Head of caudate nucleus (tissue), 42 donors: ENCODE data around the gene DPP8.
"Not testable (repeated sequence)": the region's sequence is repeated elsewhere in the genome, so short reads cannot be mapped to it uniquely, and the experiment has no call there.

ENCODE experiments used
- DNase-seq, 42 donors: peaks; one replicate each; pipeline versions ENCODE4 v3.0.0 to v3.0.0-alpha.2; 2020 to 2021; ENCODE audit warnings: mixed read lengths in 7 of 42
- intact Hi-C: fragments of 100-400 bp; cut with DNase I; formaldehyde crosslinking; loops from one replicate; pipeline ENCODE4 v1.15.0; 2022

Gene DPP8

DNA sequence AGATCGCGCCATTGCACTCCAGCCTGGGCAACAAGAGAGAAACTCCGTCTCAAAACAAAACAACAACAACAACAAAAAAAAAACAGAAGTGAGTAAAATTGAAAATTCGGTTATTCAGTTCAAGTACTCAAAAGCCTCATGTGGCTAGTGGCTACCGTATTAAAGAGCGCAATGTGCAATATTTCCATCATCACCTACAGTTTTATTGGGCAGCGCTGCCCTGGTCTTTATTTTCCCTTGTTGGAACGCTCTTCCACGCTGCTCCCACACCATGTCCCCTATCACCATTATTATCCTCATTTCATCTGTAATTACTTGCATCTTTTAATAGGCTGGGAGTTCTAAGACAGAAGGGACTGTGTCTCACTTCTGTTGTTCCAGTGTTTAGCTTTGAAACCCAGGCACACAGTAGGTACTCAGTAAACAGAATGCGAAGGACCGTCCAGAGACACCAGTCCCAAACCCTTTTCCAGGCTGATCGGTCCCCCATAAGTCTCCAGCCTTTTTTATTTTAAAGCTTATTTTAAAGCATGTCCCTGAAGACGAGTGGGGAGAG is 12.4 kb upstream of the DPP8 start:
- DNase-seq = peak in 1 of 42 donors; percentile 31
- intact Hi-C loops = loop anchor here (10.0 kb wide), 1 partner anchor 65 kb away; no protein-coding TSS in a partner anchor

DNA sequence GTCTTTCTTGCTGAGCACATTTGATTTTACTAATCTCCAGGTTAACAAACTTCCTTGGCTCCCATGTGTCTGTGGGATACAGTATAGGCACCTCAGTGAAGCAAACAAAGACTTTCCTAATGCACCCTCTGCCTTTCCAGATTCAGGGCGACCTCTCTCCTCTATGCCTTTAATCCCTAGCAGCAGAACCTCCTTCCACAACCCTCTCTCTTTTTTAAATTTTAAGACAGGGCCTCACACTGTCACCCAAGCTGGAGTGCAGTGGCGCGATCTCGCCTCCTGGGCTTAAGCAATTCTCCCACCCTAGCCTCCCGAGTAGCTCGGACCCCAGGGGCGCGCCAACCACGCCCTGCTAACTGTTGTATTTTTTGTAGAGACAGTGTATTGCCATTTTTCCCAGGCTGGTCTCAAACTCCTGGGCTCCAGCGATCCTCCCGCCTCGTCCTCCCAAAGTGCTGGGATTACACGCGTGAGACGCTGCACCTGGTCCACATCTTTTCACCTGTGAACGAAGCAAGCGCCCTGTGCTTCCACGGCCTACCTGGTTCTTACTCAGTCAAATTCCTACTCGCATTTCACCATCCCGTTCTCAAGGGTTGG is 11.1 kb upstream of the DPP8 start:
- intact Hi-C loops = no loop called here
- DNase-seq = peak in 1 of 42 donors; percentile 27

DNA sequence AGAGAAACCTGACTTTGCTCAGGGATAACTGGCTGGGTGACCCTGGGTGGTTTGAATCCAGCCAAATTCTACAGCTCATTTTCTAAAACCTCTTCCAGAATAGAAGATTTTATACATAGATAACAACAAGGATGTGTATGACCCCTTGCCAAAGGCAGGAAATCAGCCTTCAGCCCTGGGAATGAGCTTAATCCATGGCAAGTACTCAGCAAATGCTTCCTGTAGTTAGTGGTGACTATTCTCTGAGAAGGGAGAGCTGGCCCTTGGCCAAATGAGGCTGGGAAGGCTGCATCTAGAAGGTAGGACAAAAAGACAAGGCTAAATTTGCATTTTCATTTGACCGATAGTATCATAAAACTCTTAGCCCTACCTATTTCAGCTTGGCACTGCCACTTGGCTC is 8.1 kb upstream of the DPP8 start:
- peak in 14 of 42 donors; percentile 7 to 70 (median 30) for DNase-seq
- intact Hi-C loops = no loop called here

- DNase-seq = peak in 1 of 42 donors; percentile 12
- intact Hi-C loops = no loop called here
Measured at GRCh38 chr15:65524226-65524625, 6.7 kb upstream of the DPP8 start.

DNA sequence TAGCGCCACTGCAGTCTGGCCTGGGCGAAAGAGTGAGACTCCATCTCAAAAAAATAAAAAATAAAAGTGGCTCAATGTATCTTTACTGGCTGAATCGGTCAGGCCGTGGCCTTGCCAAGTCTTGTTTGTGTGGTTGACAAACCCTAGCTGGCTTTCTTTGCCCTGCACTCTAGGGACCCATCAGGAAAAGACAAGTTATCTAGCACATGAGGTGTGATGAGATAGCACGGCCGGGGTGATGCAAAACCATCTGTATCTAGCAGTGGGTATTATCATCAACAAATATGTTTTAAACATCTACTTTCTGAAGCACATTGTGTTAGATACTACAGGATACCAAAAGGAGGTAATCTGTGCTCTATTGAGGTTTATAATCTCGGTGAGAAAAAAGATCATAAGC is 3.9 kb upstream of the DPP8 start:
- intact Hi-C loops = no loop called here
- DNase-seq = peak in 1 of 42 donors; percentile 22

DNA sequence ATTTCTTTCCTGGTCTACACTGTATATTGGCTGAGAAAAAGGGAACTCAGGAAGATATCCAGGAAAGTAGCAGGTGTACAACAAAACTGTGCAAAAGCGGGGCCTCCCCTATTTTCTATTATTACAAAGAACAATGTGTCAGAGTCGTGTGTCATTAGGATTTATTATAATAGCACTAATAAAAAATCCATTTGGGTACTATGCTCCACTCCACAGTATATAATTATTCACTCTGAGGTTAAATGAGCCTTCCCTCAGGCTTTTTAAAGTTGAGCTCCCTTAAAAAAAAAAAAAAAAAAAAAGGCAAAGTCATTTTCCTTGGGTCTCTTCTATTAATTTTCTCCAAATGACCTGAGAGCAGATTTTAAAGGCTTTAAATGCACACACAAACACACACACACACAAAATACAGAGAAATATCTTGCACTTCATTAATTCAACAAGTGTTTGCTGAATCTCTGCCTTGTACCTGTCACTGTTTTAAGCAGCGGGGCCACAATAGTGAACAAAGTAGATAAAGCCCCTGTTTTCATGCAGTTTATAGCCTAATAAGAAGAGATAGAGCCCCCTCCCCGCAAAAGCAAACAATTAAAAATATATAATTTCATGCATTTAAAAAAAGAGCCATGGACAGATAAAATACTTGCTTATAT is 1.3 kb upstream of the DPP8 start:
- no peak for DNase-seq
- intact Hi-C loops = no loop called here

DNA sequence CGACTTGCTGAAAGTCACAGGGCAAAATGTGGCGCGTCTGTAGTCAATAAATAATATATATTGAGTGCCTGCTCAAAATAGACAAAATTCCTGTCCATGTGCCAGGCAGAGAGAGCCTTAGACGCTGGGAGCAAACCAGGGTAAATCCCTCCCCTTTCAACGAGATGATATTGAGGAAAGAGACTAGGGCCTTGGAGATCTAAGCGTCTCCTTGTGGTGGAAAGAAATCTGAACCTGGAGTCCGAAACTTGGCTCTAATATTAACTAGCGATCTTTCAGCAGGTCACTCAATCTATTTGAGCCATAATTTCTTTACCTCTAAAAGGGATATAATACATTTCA is 348 bp upstream of the DPP8 start:
- DNase-seq = no peak
- intact Hi-C loops = no loop called here

DNA sequence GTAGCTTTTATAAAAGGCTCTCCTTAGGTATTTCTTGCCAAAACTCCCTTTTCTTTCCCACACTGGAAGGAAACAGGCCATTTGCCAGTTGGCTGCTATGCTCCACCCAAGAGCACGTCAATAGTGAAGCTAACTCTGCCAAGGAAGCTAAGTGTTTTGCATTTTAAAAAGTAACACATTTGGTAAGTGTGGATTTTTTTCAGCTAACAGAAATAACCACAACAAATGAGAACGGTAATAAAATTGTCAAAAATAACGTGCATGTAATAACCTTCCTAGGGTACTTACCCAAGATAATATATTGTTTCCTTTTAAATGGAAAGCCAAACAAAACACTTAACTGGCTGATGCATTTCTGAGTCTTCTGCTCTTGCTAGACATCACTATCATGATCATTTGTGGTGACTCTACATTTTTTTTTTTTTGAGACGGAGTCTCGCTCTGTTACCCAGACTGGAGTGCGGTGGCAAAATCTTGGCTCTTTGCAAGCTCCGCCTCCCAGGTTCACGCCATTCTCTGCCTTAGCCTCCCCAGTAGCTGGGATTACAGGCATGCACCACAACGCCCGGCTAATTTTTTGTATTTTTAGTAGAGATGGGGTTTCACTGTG is 4.6 kb downstream of the DPP8 start:
- DNase-seq = peak in 22 of 42 donors; percentile 19 to 67 (median 38)
- intact Hi-C loops = no loop called here

DNA sequence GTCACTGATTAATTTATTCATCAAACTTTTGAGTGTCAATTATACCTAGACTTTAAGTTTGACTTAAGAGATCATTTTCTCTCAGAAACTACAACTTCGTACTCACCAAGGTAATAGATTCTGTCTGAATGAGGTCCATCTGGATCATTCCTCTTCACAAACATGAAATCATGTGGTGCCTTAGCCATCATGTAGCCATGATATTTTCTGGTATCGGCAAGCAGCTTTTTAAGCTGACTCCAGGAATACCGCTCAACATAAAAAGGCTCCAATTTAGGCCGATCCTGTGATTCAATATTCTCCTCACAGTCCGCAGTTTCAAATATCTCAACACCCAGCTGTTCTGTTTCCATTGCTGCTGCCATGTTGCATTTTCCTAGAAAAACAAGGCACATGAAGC is 5.3 kb downstream of the DPP8 start:
- peak in 1 of 42 donors; percentile 22 for DNase-seq
- intact Hi-C loops = no loop called here

DNA sequence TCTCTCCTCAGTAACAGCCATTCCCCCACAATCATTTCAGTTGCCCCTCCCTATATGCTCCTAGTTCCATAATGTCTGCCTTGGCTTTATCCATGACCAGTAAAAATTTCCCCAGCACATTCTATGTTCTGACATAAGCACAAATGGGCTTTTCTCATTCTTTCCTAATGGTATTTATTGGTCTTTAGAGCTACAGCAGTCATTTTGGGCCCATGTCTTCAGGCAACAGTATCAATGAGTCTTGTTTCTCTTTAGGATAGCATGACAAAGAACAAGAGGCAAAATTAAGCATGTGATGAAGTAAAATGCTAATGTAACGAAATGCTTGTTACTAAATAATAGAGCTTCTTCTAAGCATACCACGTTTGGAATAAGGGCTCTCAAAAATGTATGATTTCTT is 8.2 kb downstream of the DPP8 start:
- DNase-seq = peak in 1 of 42 donors; percentile 1
- intact Hi-C loops = no loop called here

- DNase-seq = no peak
- intact Hi-C loops = no loop called here
Measured at GRCh38 chr15:65494076-65494475, 23.4 kb downstream of the DPP8 start.

- intact Hi-C loops = no loop called here
- DNase-seq = no peak
Measured at GRCh38 chr15:65484876-65485275, 32.6 kb downstream of the DPP8 start.

DNA sequence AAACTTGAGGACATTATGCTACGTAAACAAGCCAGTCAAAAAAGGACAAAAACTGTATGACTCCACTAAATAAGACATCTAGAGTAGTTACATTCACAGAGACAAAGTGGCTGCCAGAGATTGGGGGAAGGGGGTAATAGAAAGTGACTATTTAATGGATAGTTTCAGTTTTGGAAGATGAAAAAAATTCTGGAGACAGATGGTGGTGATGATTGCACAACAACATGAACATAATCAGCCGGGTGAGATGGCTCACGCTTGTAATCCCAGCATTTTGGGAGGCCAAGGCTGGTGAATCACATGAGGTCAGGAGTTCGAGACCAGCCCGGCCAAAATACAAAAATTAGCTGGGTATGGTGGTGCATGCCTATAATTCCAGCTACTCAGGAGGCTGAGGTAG is 40.6 kb downstream of the DPP8 start:
- DNase-seq = no peak
- intact Hi-C loops = no loop called here

- intact Hi-C loops = no loop called here
- DNase-seq = no peak
Measured at GRCh38 chr15:65470866-65471265, 46.6 kb downstream of the DPP8 start.

DNA sequence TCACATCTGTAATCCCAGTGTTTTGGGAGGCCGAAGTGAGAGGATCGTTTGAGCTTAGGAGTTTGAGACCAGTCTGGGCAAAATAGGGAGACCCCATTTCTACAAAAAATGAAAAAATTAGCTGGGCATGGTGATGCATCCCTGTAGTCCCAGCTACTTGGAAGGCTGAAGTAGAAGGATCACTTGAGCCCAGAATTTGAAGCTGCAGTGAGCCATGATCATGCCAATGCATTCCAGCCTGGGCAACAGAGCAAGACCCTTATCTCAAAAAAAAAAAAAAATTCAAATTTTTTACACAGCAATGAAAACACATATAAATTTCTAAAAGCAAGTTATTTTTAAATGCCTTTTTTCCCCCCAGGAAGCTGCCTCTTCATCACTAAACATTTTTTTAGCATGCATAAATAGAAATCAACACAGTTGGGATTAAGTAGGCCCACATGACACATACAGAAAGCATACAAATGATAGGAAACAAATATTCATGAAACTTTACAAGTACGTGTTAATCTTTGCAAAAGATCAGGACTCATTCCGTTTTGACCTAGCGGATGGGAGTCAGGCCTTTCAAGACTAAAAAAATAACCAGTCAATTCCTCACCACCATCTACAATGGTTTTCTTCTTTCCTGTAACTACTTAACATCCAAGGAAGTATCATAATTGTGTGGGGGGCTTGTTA is 49.1 kb downstream of the DPP8 start:
- DNase-seq = no peak
- intact Hi-C loops = no loop called here

DNA sequence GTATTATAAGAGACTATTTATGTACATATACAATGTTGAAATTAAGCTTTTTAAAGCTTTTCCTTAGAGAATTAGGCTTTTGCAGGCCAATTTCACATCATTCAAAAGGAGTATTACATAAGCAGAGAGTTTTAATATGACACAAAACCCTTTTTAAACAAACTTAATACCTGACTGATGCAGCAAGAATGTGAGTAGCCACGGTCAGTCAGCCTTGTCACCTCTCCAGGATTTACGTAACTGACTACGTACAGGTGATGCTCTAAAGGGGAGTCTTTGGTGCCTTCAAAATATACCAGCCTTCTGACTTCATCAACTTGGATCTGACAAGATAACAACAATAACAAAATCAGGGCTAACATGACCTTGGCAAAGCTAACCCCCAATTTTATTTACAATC is 50.6 kb downstream of the DPP8 start:
- no peak for DNase-seq
- intact Hi-C loops = no loop called here

DNA sequence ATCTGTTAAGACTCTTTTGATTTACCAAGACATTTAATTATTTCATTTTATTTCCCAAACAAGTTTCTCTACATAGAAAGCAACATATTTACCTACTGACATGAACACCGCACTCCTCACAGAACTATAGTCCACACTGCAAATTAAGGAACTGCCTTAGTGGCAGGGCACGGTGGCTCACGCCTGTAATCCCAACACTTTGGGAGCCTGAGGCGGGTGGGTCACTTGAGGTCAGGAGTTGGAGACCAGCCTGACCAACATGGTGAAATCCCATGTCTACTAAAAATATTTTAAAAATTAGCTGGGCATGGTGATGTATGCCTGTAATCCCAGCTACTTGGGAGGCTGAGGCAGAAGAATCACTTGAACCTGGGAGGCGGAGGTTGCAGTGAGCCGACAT is 54.4 kb downstream of the DPP8 start:
- DNase-seq, intact Hi-C loops: not testable (repeated sequence)

GRCh38 chr15:65460741-65461347 is 56.6 kb downstream of the DPP8 start:
- intact Hi-C loops = no loop called here
- no peak for DNase-seq

GRCh38 chr15:65455256-65455655 is 62.2 kb downstream of the DPP8 start:
- intact Hi-C loops, DNase-seq: not testable (repeated sequence)

GRCh38 chr15:65451989-65452388 is 65.5 kb downstream of the DPP8 start:
- intact Hi-C loops = no loop called here
- DNase-seq = peak in 1 of 42 donors; percentile 14
